NOMO-1 treated with dmso at 0.1 percent for 144 hours (cell line): ENCODE data around the gene ARHGAP23.

Experiments
- DNase-seq: peaks from one replicate; lab custom pipeline; 2025; ENCODE audit not compliant: unreplicated experiment; lab: John Stamatoyannopoulos, UW

ARHGAP23 gene

DNA sequence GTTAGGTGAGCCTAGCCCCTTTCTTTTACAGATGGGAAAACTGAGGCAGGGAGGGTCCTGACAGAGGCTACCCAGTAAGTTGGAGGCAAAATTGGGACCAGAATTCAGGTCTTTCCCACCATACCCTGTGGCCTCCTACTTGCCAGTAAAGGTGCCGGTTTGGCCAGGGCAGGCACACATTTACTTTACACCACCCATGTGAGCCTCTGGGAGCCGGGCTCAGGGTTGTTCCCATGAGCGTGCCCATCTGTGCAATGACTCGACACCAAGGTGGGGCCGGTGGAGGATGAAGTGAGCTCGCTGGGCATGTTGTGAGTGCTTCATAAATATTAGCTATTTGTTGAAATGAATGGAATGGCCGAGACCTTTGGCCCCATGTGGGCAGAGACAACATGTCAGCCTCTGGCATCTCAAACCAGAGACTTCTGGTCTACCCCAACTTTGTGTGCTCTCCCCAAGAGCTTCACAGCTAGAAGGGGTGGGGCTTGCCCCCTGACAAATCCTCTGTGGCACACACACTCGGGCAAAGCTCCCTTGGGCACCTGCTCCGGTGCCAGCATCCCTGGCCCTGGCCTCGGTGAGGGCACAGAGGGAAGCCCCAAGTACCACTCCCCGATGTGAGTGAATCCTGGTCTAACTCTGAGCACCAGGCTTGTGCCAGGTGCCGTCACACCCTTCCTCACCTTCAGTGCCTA, 117.4 kb downstream of the ARHGAP23 start:
- DNase-seq, result no peak

GRCh38 chr17:38546396-38546795, 118.1 kb downstream of the ARHGAP23 start:
- no peak for DNase-seq

DNA sequence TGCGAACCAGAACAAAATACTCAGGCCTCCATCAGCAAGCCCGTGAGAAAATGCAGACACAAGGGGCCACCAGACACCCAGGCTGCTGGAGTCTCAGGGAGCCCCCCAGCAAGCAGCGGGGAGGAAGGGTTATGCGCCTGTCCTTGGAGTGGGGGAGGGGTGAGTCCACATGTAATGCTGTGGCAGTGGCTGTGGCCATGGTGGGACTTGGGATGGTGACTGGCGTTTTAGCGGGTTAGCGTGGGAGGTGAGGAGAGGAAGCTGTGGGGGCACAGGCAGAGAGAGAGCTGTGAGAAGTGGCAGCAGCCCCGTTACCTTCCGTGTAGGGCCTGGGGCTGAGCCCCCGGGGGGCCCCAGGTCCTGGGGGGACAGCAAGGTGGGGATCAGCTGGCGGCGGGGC, 119.2 kb downstream of the ARHGAP23 start:
- DNase-seq, result no peak

DNA sequence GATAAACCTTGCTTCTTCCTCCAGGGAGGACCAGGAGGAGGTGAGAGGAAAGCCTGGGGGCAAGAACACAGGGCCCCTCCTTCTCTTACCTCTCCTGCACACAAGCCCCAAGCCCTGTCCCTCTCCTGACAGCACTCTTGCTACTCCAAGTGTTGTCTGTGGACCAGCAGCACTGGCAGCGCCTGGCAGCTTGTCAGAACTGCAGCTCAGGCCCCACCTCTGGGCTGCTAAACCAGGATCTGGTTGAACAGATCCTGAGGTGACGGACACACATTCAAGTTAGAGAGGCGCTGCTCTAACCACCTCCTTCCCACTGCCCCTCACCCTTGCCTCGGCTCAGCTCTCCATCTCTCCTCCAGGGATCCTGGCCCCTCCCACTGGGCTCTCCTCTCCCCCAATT, 121.0 kb downstream of the ARHGAP23 start:
- DNase-seq, result no peak

GRCh38 chr17:38550661-38551060, 122.4 kb downstream of the ARHGAP23 start:
- DNase-seq, result no peak

DNA sequence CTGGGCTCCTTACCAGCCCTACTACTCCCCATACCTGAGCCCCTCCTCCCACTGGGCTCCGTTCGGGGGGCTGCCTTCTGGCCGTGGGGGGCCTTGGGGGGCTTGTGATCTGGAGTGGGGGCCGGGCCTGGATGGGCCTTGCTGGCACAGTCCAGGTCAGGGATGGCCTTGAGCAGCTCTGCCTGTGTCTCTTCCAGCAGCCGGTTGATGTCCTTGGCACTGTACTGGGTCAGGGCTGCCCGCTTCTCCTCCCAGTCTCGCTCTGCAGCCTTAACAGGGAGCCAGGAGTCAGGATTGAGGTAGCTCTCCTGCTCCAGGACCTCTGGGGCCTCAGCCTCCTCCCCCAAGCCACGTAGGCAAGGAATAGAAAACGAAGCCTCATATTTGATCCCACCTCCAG, 122.9 kb downstream of the ARHGAP23 start:
- no peak for DNase-seq

DNA sequence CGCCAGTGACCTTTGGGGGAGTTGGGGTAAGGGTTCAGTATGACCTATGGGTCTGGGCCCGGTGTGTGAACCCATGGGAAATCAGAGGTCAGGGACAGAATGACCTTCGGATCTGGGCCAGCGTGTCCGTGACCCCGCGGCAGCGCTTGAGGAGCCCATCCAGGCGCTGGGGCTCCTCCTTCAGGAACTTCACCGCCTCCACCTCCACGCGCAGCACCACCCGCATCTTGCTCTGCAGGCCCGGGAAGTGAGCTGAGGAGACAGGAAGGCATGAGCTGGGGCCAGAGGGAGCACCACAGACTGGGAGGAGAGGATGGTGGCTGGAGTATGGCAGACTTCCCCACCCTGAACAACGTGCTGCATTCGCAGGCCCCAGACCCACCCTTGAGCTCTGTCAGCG, 124.1 kb downstream of the ARHGAP23 start:
- DNase-seq, result no peak

DNA sequence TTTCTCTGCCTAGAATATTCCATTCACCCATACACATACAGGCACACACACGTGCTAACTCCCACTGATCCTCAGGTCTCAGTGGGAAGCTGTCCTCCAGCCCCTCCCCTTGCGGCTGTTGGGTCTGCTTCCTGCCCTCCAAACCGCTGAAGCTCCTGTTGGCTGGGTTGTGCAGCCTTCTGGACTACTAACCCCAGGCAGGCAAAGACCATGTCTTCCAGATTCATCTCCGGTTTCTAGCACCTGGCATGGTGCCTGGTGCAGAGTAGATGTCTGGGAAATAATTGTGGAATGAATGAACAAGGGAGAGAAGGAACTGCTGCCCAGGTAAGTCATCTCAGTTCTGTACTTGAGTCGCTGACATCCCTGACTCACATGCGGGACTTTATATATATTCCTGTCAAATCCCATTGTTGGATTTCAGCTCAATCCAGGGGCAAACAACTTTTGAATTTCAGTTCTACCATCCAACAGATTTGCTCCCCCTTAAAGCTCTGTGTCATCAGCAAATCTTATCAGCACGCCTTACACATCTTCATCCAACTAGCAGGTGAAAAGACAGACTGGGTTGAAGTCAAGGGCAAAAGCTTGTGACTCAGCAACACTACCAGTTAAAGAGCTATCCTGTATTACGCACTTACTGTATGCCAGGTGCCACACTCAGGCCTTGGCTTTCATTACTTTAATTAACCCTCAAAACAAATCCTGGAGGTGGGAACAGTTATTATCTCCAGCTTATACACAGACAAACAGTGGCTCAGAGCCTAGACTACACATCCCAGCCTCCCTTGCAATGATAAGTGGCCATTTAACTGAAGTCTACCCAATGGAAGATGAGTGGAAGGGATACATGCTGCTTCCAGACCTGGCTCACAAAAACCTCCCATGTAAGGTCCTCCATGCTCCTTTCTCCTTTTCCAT, 126.4 kb downstream of the ARHGAP23 start:
- DNase-seq, result no peak

DNA sequence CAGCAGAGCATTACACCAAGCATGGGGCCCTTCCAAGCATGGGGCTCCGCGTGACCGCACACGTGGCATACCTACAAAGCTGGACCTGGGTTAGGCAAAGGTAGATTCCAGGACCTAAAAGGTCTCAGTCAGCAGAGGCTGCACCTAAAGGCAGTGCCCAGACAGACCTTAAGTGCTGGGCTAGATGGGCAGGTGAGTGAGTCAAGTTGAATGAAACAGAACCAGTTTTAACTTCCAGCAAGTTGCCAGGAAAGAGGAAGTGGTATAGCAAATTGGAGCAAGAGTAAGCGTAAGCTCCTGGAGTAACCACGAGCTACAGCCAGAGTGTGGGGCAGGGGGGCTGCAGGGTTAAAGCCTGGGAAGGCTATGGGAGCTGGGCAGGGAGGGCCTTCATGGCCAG, 128.0 kb downstream of the ARHGAP23 start:
- DNase-seq, result peak; percentile 42

GRCh38 chr17:38557396-38557795, 129.1 kb downstream of the ARHGAP23 start:
- DNase-seq, result no peak

DNA sequence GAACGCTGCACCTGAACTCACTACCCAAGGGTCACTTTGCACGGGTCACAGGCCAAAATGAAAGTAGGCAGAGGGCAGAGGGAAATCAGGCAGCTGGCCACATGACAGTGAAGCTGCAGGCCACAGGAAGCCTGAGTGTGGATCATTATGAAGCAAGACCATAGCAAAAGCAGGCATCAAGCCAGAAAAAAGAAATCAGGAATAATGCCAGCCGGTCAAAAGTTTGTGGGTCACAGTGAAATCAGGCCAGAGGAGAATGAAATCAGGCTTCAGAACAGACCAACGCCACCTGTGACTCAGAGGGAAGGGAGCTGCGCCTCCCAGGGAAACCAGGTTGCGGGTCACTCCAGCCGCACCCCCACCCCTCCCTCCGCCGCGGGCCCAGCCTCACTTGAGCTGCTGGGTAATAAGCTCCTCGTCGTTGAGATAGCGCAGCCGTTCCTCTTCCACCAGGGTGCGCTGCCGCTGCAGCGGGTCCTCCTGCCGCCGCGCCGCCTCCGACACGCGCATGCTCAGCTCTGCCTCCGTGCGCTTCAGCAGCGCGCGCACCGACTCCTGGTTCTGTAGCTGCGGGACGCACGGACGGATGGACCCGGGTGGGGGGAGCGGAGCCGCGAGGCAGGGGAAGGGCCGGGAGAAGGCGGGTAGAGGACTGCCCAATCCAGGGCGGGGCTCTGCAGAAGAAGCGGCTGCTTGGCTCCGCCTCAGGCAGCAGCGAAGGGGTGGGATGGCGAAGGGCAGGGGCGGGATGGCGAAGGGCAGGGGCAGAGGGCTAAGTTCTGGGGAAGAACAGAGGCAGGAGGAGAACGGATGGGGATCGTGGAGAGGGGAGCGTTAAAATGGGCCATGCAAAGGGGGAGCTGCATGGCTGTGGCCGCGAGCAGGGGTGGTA, 129.8 kb downstream of the ARHGAP23 start:
- DNase-seq, result peak; percentile 84

DNA sequence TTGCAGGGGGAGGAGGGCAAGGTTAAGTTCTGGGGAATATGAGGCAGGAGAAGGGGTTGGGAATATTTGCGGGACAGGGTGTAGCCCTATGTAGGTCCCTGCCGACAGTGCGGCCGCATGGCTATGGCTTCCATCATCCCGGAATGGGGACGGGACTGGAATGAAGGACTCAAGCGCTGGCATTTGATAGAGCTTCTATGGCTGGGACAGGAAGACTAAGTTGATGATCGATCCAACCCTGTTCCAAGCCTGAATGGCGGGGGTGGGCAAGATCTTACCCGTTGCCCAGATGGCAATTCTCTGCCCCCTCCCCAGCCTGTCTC, 130.4 kb downstream of the ARHGAP23 start:
- DNase-seq, result no peak

DNA sequence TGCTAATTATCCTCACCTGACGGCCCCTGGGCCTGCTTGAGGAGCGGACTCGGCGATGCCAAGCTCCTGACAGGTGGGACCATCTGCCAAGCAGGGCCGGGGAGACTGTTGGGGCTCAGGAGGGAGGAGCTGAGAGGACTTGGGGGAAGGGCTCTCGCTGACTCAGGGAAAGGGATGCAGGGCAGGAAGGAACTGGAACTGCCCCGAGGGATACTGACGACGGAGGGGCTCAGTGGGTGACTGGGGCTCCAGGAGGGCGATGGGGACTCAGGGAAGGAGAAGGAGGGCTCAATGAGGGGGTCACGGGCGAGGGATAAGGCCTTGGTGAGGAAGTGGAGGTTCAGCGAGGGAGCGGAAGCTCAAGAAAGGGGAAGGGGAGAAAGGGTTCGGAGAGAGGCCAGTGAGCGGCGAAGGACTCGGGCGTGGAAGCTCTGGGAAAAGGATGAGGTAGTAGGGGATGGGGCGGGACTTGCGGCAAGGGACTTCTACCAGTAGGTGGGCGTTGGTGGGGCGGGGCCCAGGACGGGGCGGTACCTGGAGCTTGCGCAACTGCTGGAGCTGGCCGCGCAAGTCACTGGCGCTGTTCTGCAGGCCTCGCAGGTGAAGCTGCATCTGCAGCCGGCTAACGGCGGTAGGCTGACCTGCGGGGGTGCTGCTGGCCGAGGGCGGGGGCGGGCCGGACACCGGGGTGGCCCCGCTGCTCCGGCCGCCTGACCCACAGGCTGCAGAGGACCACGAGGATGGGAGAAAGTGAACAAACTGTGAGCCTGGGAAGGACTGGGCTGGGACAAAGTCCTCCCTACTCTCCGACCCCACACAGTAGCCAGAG, 131.0 kb downstream of the ARHGAP23 start:
- peak; percentile 78 for DNase-seq

- no peak for DNase-seq
Measured at GRCh38 chr17:38559880-38560230, 131.6 kb downstream of the ARHGAP23 start.

DNA sequence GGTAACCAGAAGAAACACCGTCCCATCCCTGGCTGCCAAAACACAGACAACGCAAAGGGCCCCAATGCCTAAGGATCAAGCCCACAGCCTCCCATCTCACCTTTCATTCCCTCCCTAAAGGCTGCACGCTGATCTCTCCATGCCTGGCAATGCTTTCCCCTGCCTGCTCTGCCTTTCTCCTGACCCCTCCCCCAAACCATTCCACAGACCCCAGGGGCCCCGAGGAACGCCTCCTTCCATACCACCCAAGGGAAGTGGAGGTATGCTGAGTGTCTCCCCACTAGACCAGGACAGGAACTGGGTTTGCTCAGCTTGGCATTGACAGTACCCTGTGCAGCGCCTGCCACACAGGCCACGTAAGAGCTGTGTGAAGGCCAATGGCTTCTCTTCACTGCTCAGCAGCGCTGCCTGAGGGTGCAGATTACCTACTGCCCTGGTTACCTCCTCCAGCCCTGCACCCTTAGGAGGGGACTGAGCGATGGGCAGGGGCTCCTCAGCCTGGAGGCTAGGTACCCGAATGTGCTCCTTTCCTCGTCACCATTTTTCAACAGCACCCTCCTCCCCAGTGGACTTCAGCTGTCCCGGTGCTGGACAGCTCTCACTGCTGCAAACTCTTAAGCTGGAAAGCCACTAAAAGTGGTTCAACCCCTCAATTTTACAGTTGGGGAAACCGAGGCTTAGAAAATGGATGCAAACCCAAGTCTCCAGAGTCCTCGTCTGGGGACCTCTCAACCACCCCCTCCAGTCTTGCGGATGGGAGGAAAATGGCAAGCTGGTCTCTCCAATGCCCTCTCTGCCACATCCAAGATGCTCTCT, 132.4 kb downstream of the ARHGAP23 start:
- DNase-seq, result no peak

DNA sequence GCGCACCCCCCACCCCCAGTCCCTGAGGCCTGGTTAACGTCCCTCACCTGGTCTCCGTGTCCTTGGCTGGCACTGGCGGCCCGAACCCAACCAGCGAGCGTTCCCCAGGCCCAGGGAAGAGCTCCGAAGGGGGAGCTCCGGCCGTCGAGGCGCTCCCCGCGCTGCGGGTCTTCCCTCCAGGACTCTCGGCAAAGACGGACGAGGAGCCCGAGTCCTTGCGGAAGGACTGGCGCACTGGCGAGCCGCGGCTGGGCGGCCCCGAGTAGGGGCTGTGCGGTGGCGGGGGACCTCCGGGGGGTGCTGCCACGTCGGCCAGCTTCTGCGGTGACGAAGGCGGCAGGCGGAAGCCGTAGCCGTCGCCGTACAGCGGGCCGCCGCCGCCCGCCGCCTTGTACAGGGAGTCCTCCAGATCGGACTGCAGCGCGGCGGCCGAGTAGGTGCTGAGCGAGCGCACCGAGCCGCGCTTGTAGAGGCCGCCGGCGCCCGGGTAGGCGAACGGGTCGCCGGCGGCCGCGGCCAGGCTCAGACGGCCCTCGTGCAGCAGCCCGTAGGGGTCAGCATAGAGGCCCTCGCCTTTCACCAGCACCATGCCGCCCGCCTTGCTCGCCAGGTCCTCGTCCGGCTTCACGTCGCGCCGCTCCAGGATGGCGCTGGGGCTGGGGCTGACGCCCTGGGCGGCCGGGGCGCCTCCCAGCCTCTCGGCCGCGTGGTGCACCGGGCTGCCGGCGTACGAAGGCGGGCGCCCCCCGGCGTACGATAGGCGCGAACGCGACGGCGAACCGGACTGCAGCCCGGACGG, 133.4 kb downstream of the ARHGAP23 start:
- DNase-seq, result no peak
